Right atrium auricular region (tissue), 2 donors: ENCODE measurements around the gene TTLL6. TPM values are rescaled to one million over a fixed set of nuclear protein-coding genes. Genes with fewer than 3 reads are reported as not detected.

Source experiments
- DNase-seq: peaks from one replicate; pipeline ENCODE4 v3.0.0-alpha.2; 2019; ENCODE audit warnings: low spot score
- H3K27ac ChIP-seq, 2 donors: fragments of 200-600 bp; sonication (generic); 1 replicate in 1 of 2; 2 replicates in 1 of 2; pipeline ENCODE4 v1.5.1; 2016 to 2019
- H3K27me3 ChIP-seq, 2 donors: fragments of 200-600 bp; sonication (generic); one replicate each; pipeline versions ENCODE4 v1.5.1 to v1.6.0; 2017 to 2019
- H3K36me3 ChIP-seq: fragments of 200-600 bp; sonication (generic); one replicate; pipeline ENCODE4 v1.5.1; 2016
- H3K4me1 ChIP-seq, 2 donors: fragments of 200-600 bp; sonication (generic); one replicate each; pipeline versions ENCODE4 v1.5.1 to v1.6.0; 2017 to 2019
- H3K4me3 ChIP-seq, 2 donors: fragments of 200-600 bp; sonication (generic); 1 replicate in 1 of 2; 2 replicates in 1 of 2; pipeline ENCODE4 v1.5.1; 2017 to 2019; ENCODE audit warnings: mild to moderate bottlenecking in 1 of 2, moderate library complexity in 1 of 2
- H3K9me3 ChIP-seq, 2 donors: fragments of 200-600 bp; sonication (generic); one replicate each; pipeline ENCODE4 v1.5.1; 2019
- CTCF ChIP-seq, 2 donors: fragments of 200-600 bp; sonication (generic); IDR thresholded peaks; one replicate each; pipeline ENCODE4 v1.5.1; 2019; ENCODE audit warnings: antibody characterized with exemption in 2 of 2
- total RNA-seq, 2 donors: library from RNA; depleted of rRNA; stranded (reverse); fragments of >200 nt; gene quantifications; one replicate each; pipeline ENCODE4 v1.1.0, GENCODE V29; 2016

Gene TTLL6
- total RNA-seq, 2 donors from 2014 or later = not detected

GRCh38 chr17:48735062-48735351 lies 82.0 kb downstream of the TTLL6 start:
- no peak for TF ChIP-seq CTCF (IDR thresholded peaks at IDR 0.05)
- peaks cover 46 to 57% of the 10 kb centered on the region in 2 donors for H3K27me3 ChIP-seq
- DNase-seq = no peak

GRCh38 chr17:48734333-48735061 lies 82.5 kb downstream of the TTLL6 start:
- Histone ChIP-seq H3K9me3 (no peaks in the 10 kb centered on the region), H3K27ac (no peak overlapping the region), H3K4me1 (peaks cover 0 to 10% of the 10 kb centered on the region in 2 donors), H3K4me3 (no peak overlapping the region), H3K36me3 (no peaks in the 10 kb centered on the region), H3K27me3 (peaks cover 41 to 58% of the 10 kb centered on the region in 2 donors)
- TF ChIP-seq CTCF (IDR thresholded peaks at IDR 0.05) = no peak
- no peak for DNase-seq

More at GRCh38 chr17:48735062-48735351, 82.0 kb downstream of the TTLL6 start:
- H3K9me3 ChIP-seq = no peaks in the 10 kb centered on the region
- peaks cover 0 to 8% of the 10 kb centered on the region in 2 donors for H3K4me1 ChIP-seq
- no peak overlapping the region for H3K27ac ChIP-seq
- H3K4me3 ChIP-seq = no peak overlapping the region
- no peaks in the 10 kb centered on the region for H3K36me3 ChIP-seq

GRCh38 chr17:48733632-48734328 lies 83.2 kb downstream of the TTLL6 start:
- Histone ChIP-seq H3K36me3 (no peaks in the 10 kb centered on the region), H3K9me3 (no peaks in the 10 kb centered on the region), H3K27ac (no peak overlapping the region), H3K4me1 (peaks cover 0 to 17% of the 10 kb centered on the region in 2 donors), H3K27me3 (peaks cover 38 to 62% of the 10 kb centered on the region in 2 donors), H3K4me3 (no peak overlapping the region)
- no peak for DNase-seq
- TF ChIP-seq CTCF (IDR thresholded peaks at IDR 0.05) = no peak

GRCh38 chr17:48732688-48733629 lies 84.1 kb downstream of the TTLL6 start:
- Histone ChIP-seq H3K27ac (no peak overlapping the region), H3K27me3 (peaks cover 38 to 61% of the 10 kb centered on the region in 2 donors), H3K4me1 (peaks cover 0 to 25% of the 10 kb centered on the region in 2 donors), H3K36me3 (no peaks in the 10 kb centered on the region), H3K9me3 (no peaks in the 10 kb centered on the region), H3K4me3 (no peak overlapping the region)
- no peak for TF ChIP-seq CTCF (IDR thresholded peaks at IDR 0.05)
- DNase-seq = no peak

GRCh38 chr17:48731355-48731754 lies 85.7 kb downstream of the TTLL6 start:
- Histone ChIP-seq H3K4me1 (peaks cover 0 to 25% of the 10 kb centered on the region in 2 donors), H3K4me3 (no peak overlapping the region), H3K27me3 (peaks cover 39 to 72% of the 10 kb centered on the region in 2 donors), H3K36me3 (no peaks in the 10 kb centered on the region), H3K9me3 (no peaks in the 10 kb centered on the region), H3K27ac (no peak overlapping the region)
- DNase-seq = no peak
- TF ChIP-seq CTCF (IDR thresholded peaks at IDR 0.05) = no peak
